OCI-LY1 (cell line): ENCODE measurements around the gene MYO1D.

Source experiments
- EZH2 ChIP-seq: fragments of 200-600 bp; sonication (generic), shearing (Covaris generic); IDR thresholded peaks from 2 replicates; pipeline ENCODE4 v1.8.0; 2017; ENCODE audit warnings: borderline replicate concordance, mixed run types, mild to moderate bottlenecking, antibody characterized with exemption, low read length, moderate library complexity, mixed read lengths
- TF ChIP-seq, protein P1 (sequence below): fragments of 200-600 bp; sonication (generic), shearing (Covaris generic); IDR thresholded peaks from 2 replicates; pipeline ENCODE4 v1.5.1; 2017; ENCODE audit warnings: mild to moderate bottlenecking, antibody characterized with exemption, low read length, moderate library complexity, mixed read lengths

DNA sequence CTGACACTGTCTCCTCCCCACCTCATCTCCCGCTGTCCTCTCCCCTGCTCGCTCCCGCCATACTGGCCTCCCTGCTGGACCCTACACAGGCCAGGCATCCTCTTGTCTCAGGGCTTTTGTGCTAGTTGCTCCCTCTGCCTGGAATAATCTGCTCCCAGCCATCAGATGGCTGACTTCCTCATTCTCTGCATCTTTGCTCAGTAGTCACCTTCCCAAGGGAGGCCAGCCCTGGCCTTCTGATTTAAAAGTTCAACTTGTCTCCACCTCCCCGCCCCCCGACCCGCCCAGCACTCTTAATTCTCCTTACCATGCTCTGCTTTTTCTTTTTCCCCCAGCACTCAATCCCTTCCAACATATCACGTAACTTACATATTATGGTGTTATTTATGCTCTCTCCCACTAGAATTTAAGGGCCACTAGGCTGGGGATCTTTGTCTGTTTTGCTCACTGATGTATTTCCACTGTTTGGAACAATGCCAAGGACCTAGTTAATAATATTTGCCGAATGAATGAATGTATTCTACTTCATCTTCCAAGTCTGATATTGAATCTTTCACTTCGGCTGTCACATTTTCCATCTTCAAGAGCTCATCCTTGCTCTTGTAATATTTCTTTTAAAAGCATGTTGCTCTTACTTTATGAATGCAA is 211.9 kb downstream of the MYO1D start:
- TF ChIP-seq, protein P1, sequence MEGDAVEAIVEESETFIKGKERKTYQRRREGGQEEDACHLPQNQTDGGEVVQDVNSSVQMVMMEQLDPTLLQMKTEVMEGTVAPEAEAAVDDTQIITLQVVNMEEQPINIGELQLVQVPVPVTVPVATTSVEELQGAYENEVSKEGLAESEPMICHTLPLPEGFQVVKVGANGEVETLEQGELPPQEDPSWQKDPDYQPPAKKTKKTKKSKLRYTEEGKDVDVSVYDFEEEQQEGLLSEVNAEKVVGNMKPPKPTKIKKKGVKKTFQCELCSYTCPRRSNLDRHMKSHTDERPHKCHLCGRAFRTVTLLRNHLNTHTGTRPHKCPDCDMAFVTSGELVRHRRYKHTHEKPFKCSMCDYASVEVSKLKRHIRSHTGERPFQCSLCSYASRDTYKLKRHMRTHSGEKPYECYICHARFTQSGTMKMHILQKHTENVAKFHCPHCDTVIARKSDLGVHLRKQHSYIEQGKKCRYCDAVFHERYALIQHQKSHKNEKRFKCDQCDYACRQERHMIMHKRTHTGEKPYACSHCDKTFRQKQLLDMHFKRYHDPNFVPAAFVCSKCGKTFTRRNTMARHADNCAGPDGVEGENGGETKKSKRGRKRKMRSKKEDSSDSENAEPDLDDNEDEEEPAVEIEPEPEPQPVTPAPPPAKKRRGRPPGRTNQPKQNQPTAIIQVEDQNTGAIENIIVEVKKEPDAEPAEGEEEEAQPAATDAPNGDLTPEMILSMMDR = no peak
- TF ChIP-seq EZH2 = no peak
